Measurements from ENCODE around the gene P2RX7.

GRCh38 chr12:121182222-121182893 lies 49.7 kb downstream of the P2RX7 start:
- no peak for TF ChIP-seq POLR2AphosphoS5 (IDR thresholded peaks at IDR 0.05; ENCODE audit: low read depth, low read length)
- TF ChIP-seq RFX5 (IDR thresholded peaks at IDR 0.05; ENCODE audit: low read length), result no peak
- TF ChIP-seq RAD21 (IDR thresholded peaks at IDR 0.05; ENCODE audit: low read length), result no peak
